ENCODE data around the gene TMEM131. TPM values are rescaled to one million over a fixed set of nuclear protein-coding genes. Genes with fewer than 3 reads are reported as not detected.

Gene TMEM131
- total and polyA plus RNA-seq, 2 of the 8 experiments (the other 6 are each of a cell fraction or from before 2014, with no cell fraction given), result 9.7 to 22.9 TPM

DNA sequence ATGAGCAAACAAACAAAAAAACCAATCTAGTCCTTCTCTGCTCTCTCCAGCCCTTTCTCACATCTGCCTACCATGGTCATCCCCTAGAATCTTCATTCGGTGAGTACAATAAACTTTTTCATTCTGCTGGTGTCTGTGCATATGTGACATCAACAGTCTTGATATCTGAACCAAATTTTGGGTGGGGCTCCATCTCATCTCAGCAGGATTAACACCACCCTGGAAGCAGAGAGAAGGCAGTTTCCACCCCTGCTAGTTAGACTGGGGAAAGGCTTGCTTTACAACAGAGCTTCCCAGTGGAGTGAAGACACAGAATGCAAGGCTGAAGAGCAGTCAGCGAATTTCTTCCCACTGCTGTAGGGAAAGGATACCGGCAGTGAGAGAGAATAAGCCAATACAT, 116.9 kb downstream of the TMEM131 start (continued):
- no peak for TF ChIP-seq CHD7 (IDR thresholded peaks at IDR 0.05; ENCODE audit: insufficient replicate concordance, low read length)
- no peak for TF ChIP-seq CTBP2 (IDR thresholded peaks at IDR 0.05; ENCODE audit: borderline replicate concordance, insufficient read depth, insufficient read length, low read length)
- no peak for TF ChIP-seq RAD21 (IDR thresholded peaks at IDR 0.05 in 1 of 2, conservative IDR thresholded peaks at IDR 0.05 in 1 of 2; ENCODE audit: low read depth in 2 of 2, low read length in 2 of 2)
- TF ChIP-seq RBBP5 (IDR thresholded peaks at IDR 0.05; ENCODE audit: borderline replicate concordance, low read depth, low read length), result no peak
- TF ChIP-seq EZH2 (IDR thresholded peaks at IDR 0.05; ENCODE audit: low read depth, low read length, severe bottlenecking), result no peak
- TF ChIP-seq BCL11A (IDR thresholded peaks at IDR 0.05; ENCODE audit: low read depth in 2 of 2, low read length in 2 of 2), result no peak
- no peak for TF ChIP-seq POU5F1 (IDR thresholded peaks at IDR 0.05; ENCODE audit: low read depth, low read length)
- no peak for TF ChIP-seq E2F6 (IDR thresholded peaks at IDR 0.05)

All from H1 (cell line).